Astrocyte of the cerebellum (primary cell): Measurements from ENCODE around the gene TNS3.

Experiments
- DNase-seq: peaks from one replicate; pipeline ENCODE4 v3.0.0-alpha.2; 2011; ENCODE audit warnings: low read depth
- H3K4me3 ChIP-seq: 2 replicates; pipeline ENCODE4 v1.5.1; 2011; ENCODE audit warnings: mild to moderate bottlenecking, low read depth, low read length, moderate library complexity
- in situ Hi-C: cut with HindIII; loops from 2 replicates; pipeline ENCODE4 v1.10.0; 2017; ENCODE audit warnings: low sequenced_read_pairs
- TF ChIP-seq, protein P1 (sequence below): IDR thresholded peaks from 2 replicates; pipeline ENCODE4 v1.5.1; 2012; ENCODE audit warnings: low read length, low read depth, moderate library complexity, mild to moderate bottlenecking; ENCODE audit errors: missing control alignments

The TNS3 gene

DNA sequence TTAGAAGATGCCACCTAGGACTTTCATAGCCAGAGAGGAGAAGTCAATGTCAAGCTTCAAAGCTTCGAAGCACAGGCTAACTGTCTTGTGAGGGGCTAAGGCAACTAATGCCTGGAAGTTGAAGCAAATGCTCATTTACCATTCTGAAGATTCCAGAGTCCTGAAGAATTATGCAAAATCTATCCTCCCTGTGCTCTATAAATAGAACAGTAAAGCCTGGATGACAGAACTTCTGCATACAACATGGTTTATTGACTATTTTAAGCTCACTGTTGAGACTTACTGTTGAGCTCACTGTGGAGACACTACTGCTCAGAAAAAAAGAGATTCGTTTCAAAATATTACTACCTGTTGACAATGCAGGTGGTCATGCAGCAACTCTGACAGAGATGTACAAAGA, 28.6 kb downstream of the TNS3 start:
- no peak for DNase-seq
- H3K4me3 ChIP-seq = no peak overlapping the region
- in situ Hi-C loops = no loop called here
- TF ChIP-seq, protein P1, sequence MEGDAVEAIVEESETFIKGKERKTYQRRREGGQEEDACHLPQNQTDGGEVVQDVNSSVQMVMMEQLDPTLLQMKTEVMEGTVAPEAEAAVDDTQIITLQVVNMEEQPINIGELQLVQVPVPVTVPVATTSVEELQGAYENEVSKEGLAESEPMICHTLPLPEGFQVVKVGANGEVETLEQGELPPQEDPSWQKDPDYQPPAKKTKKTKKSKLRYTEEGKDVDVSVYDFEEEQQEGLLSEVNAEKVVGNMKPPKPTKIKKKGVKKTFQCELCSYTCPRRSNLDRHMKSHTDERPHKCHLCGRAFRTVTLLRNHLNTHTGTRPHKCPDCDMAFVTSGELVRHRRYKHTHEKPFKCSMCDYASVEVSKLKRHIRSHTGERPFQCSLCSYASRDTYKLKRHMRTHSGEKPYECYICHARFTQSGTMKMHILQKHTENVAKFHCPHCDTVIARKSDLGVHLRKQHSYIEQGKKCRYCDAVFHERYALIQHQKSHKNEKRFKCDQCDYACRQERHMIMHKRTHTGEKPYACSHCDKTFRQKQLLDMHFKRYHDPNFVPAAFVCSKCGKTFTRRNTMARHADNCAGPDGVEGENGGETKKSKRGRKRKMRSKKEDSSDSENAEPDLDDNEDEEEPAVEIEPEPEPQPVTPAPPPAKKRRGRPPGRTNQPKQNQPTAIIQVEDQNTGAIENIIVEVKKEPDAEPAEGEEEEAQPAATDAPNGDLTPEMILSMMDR = no peak

DNA sequence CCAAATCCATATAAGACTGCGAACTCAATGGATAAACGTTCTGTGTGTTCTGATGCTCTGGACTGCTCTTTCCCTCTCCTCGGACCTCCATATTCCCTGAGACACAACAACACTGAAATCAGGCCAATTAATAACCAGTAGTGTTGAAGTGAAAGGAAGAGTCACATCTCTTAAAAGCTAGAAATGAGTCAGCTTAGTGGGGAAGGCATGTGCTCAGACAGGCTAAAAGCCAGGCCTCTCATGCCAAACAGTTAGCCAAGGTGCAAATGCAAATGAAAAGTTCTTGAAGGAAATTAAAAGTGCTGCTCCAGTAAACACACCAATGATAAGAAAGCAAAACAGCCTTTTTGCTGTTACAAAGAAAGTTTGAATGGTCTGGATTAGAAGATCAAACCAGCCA, 29.3 kb downstream of the TNS3 start:
- H3K4me3 ChIP-seq = no peak overlapping the region
- DNase-seq = peak; percentile 67
- TF ChIP-seq, protein P1 = no peak
- in situ Hi-C loops = no loop called here

DNA sequence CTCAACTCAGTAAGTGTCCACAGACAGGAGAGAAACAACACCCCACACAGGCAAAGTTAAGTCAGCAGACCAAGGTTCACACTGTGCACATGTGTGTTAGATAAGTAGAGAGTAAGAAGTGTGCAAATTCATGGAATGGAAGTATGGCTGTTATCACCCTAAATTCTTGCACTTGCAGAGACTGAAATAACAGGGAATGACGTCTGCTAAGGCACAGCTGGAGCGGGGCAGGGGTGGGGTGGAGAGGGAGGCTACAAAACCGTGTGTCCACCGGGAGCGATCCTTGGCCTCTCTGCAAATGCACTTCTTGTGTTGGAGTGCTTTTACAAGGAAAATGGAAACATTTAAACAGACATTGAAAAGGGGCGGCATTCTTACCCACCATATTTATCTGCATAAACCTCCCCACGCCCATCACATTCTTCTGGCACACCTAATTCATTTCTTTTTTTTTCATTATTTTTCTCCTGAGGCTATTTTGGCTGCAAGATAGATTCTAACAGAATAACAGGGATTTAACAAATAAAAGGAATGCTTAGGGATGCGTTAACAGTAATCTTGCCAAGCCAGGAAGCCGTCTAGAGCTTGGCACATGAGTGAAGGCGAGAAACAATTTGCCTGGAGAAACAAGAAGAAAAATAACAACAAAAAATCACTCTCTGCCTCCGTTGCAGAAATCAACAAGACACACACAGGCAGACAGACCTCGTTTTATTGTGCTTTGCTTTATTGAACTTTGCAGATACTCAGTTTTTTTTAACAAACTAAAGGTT, 30.1 kb downstream of the TNS3 start:
- TF ChIP-seq, protein P1 = no peak
- in situ Hi-C loops = no loop called here

DNA sequence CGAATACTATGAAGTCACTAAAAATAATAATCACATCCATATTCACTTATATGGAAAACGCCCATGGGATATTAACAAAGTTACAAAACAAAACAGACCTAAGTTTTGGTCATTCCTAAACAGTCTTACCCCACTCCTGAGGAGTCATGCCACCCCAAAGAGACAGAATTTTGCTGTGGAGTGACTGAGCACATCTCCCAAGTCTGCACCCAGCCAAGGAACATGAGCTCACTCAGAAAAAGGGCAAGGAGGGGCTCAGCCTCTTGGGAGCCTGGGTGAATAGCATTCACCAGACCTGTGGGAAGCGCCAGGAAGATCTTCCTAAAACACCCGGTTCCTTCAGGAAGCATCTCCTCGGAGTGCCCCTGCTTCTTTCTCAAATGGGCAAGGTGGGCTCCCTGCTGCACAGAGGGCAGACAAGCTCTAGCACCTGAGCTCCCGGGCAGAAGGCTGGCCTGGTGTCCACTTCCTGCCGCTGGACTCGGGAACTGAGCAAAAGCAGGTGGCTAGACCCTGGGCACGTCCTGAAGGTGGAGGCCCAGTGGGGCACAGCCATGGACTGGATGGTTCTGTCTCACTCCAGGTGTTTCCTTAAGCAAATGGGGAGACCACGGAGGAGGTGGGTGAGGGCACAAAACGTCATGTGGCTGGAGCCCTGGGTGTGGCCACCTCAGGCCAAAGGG, 31.0 kb downstream of the TNS3 start:
- TF ChIP-seq, protein P1 = no peak
- in situ Hi-C loops = no loop called here
- no peak for DNase-seq

More for the DNA sequence above, 30.1 kb downstream of the TNS3 start:
- H3K4me3 ChIP-seq = no peak overlapping the region
- DNase-seq = no peak

DNA sequence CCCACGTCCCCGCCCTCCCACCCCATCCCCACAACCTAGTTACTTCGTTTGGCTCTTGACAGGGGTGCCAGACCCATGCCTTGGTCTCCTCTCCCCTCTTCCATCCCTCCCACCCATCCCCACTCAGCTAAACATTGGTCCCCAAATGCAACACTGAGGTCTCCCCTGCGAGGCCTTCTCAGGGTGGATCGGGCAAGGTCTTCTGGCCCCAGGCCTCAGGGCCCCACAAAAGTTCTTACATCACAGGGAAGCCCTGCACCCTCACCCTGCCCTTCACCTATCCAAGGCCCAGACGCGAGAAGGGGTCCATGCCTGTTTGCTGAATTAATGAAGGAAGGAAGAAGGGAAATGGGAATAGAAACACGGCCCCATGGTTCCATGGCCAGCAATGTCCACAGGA, 32.0 kb downstream of the TNS3 start:
- in situ Hi-C loops = no loop called here
- H3K4me3 ChIP-seq = no peak overlapping the region
- TF ChIP-seq, protein P1 = no peak
- DNase-seq = no peak

More for the DNA sequence above, 31.0 kb downstream of the TNS3 start:
- H3K4me3 ChIP-seq = no peak overlapping the region

DNA sequence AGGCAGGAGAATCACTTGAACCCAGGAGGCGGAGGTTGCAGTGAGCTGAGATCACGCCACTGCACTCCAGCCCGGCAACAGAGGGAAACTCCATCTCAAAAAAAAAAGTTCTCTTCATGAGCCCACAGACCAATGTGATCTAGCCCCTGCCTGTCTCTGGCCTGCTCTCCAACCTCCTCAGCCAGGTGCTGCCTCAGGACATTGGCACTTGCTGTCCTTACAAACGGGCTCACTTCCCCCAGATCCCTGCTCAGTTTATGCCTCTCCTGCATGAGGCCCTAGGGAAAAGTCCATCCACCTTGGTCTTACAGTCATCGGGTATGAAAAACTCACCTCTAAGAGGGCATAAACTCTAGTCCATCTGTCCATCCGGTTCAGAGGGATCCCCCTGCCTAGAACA, 32.5 kb downstream of the TNS3 start:
- TF ChIP-seq, protein P1 = no peak
- in situ Hi-C loops = no loop called here
- DNase-seq = no peak
- no peak overlapping the region for H3K4me3 ChIP-seq
